Activated CD4-positive, alpha-beta T cell treated with anti-CD3 and anti-CD28 coated beads for 48 hours (primary cell): Measurements from ENCODE around the gene PSG2.
"Not testable (repeated sequence)": the region's sequence is repeated elsewhere in the genome, so short reads cannot be mapped to it uniquely, and the experiment has no call there.

ENCODE experiments used
- DNase-seq: peaks from one replicate; pipeline ENCODE4 v3.0.0-alpha.2; 2020

The PSG2 gene

GRCh38 chr19:43082601-43083000 lies at the start of gene PSG2:
TSS of gene PSG2 (minus strand) at chr19:43082701. CDS start at chr19:43082569, 132 bp downstream.
- DNase-seq: not testable (repeated sequence)

- not testable (repeated sequence) for DNase-seq
These were observed 48.9 kb upstream of the PSG2 start for GRCh38 chr19:43131281-43131842.

GRCh38 chr19:43129197-43129596 lies 46.7 kb upstream of the PSG2 start:
- not testable (repeated sequence) for DNase-seq

GRCh38 chr19:43127336-43127735 lies 44.8 kb upstream of the PSG2 start:
- DNase-seq: not testable (repeated sequence)

- DNase-seq: no peak
These were observed 44.2 kb upstream of the PSG2 start for GRCh38 chr19:43126720-43127119.

- DNase-seq: no peak
These were observed 41.9 kb upstream of the PSG2 start for GRCh38 chr19:43124360-43124759.

GRCh38 chr19:43120433-43121026 lies 38.0 kb upstream of the PSG2 start:
- DNase-seq: not testable (repeated sequence)

- not testable (repeated sequence) for DNase-seq
These were observed 37.0 kb upstream of the PSG2 start for GRCh38 chr19:43119526-43119925.

- not testable (repeated sequence) for DNase-seq
These were observed 33.9 kb upstream of the PSG2 start for GRCh38 chr19:43116421-43116820.

- not testable (repeated sequence) for DNase-seq
These were observed 33.0 kb upstream of the PSG2 start for GRCh38 chr19:43115548-43115947.

- not testable (repeated sequence) for DNase-seq
These were observed 32.6 kb upstream of the PSG2 start for GRCh38 chr19:43115064-43115463.

- not testable (repeated sequence) for DNase-seq
These were observed 32.1 kb upstream of the PSG2 start for GRCh38 chr19:43114626-43115025.

GRCh38 chr19:43107401-43107800 lies 24.9 kb upstream of the PSG2 start:
- not testable (repeated sequence) for DNase-seq

- no peak for DNase-seq
These were observed 23.0 kb upstream of the PSG2 start for GRCh38 chr19:43105496-43105895.

- not testable (repeated sequence) for DNase-seq
These were observed 21.8 kb upstream of the PSG2 start for GRCh38 chr19:43104215-43104850.

- DNase-seq: no peak
These were observed 19.4 kb upstream of the PSG2 start for GRCh38 chr19:43101950-43102349.

GRCh38 chr19:43098416-43098815 lies 15.9 kb upstream of the PSG2 start:
- DNase-seq: not testable (repeated sequence)

GRCh38 chr19:43087702-43088340 lies 5.3 kb upstream of the PSG2 start:
- peak; percentile 61 for DNase-seq

GRCh38 chr19:43085796-43086530 lies 3.5 kb upstream of the PSG2 start:
- not testable (repeated sequence) for DNase-seq

GRCh38 chr19:43084196-43084832 lies 1.8 kb upstream of the PSG2 start:
- DNase-seq: peak; percentile 47

GRCh38 chr19:43083721-43084120 lies 1.2 kb upstream of the PSG2 start:
- not testable (repeated sequence) for DNase-seq

- no peak for DNase-seq
These were observed 4.2 kb downstream of the PSG2 start for GRCh38 chr19:43078311-43078710.
